H4 (cell line): ENCODE measurements around the gene SUGT1. TPM values are rescaled to one million over a fixed set of nuclear protein-coding genes. Genes with fewer than 3 reads are reported as not detected.
A peak's percentile ranks its signal among the peaks of the same experiment; 100 is the strongest.
"Not testable (repeated sequence)": the region's sequence is repeated elsewhere in the genome, so short reads cannot be mapped to it uniquely, and the experiment has no call there.

Source experiments
- DNase-seq: peaks from one replicate; pipeline ENCODE4 v3.0.0-alpha.2; 2015; ENCODE audit warnings: low spot score
- total RNA-seq: library from RNA; depleted of rRNA; stranded (reverse); fragments of >200 nt; shearing (Covaris generic); gene quantifications from 2 replicates; pipeline ENCODE4 v1.2.3, GENCODE V29; 2014

The SUGT1 gene
- total RNA-seq, 1 experiment from 2014 or later = 23.7 TPM

DNA sequence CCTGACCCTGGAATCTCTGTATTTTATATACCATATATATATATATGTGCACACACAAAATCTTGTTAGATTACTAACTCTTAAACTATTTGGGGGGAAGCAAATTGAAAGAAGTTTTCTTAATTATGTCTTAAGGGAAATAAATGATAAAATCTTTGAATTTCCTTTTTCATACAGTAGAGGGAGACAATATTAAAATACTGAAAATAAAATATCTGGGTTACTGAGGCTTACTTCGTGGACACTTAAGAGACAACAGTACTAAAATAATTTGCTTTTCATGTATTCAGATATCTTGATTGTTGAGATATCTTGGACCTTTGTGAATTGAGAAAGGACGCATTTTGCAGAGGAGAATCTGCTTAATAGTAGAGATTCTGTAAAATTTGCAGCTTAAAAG lies 17.0 kb downstream of the SUGT1 start:
- no peak for DNase-seq

DNA sequence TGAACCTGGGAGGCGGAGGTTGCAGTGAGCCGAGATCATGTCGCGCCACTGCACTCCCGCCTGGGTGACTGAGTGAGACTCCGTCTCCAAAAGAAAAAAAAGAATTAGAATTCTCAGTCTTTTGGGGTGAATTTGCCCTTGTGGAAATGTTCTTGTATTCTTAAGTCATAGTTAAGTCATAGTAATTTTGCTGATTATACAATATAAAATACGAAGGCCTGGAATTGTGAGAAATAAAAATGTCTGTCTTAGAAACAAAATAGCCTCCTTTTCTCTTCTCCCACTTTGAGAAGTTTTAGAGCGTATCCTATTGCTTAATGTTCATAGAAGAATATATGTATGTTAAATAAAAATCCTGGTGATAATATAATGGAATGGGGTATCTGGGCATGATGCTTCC lies 18.1 kb downstream of the SUGT1 start:
- DNase-seq = no peak

DNA sequence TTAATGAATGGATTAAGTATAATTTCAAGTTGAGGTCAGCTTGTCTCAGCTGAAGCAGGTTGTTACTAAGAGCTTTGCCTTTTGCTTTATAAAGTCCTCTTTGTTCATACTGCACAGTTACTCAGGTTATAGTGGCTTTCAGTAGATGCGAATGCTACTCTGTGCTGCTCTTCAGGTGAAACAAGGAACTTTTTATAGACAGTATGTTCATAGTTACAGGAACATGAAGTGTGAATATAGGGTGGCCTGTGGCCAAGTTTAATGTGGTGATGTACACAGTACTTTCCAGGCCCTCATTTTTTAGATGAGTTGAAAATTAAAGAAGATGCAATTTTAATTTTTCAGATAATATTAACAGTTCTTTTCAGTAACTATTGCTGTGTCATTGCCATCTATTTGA lies 20.8 kb downstream of the SUGT1 start:
- no peak for DNase-seq

DNA sequence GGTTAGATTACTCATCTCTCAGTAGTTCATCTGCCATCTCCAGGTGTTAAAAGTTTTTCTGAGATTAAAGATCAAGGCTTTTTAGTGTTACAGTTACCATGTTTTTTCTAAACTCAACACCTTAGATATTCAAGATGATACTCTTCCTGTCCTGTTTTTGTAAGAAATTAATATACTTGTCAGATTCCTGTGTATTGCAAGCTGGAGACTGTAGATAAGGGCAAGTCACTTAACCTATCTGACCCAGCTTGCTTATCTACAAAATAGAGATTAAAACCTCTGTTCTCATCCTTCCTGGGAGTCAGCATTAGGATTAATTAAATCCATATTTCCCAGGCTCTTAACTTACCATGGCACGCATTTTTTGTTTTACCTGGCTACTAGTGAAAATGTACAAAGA lies 25.2 kb downstream of the SUGT1 start:
- no peak for DNase-seq

DNA sequence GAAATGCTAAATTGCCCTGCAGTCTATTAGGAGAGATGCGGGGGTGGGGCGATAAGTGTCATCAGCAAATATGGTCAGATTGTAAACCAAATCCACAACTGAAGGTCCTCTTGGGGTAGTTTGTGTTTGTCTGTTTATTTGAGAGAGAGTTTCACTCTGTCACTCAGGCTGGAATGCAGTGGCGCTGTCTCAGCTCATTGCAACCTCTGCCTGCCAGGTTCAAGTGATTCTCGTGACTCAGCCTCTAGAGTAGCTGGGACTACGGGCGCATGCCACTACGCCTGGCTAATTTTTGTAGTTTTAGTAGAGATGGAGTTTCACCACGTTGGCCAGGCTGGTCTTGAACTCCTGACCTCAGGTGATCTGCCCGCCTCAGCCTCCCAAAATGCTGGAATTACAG lies 33.2 kb downstream of the SUGT1 start:
- DNase-seq = peak; percentile 2

DNA sequence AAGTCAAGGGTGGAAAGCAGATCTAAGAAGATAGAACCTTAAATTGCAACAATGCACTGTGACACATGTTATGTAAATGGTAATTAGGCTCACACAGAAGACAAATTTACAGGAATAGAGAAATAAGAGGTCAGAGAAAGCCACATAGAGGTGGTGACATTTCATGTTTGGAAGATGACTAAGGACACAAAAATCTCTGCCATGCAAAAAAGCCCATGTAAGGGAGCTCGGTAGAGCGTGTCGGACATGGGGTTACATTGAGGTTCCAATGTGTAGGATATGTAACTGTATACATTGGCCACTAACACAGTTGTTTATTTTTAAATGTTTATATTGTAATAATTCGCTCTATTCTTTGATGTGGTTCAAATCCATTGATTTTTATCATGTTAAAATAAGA lies 33.7 kb downstream of the SUGT1 start:
- peak; percentile 14 for DNase-seq

DNA sequence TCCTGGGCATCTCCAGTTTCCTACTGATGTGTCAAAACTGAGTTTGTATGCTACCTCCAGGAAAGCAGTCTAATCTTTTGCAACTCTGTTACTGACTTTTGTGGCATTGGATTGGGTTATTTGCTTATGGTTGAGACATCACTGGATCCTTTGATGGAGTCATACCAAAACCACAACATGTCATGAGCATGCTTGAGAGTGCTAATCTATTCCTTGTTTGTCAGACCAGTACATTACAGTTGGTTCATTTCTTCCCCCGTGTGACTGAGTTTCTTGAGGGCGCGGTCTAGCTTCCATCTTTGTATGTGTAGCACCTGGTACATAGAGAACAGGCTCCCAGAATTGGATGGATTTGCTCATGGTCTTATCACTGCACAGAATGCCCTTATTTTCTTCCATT lies 43.2 kb downstream of the SUGT1 start:
- DNase-seq = no peak

DNA sequence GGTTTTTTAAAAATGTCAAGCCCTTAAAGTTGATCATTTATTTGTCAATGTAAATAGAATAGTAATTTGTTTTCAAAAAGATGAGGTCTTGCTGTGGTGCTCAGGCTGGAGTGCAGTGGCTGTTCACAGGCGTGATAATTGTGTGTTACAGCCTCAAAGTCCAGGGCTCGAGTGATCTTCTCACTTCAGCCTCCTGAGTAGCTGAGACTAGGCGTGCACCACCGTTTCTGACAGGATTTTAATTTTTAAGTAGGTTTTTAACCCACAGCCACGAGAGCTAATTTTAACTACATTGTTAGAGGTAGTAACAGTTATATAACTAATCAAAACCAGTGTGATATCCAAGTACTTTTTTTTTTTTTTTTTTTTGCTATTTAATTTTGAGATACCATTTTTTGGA lies 43.9 kb downstream of the SUGT1 start:
- DNase-seq = no peak

DNA sequence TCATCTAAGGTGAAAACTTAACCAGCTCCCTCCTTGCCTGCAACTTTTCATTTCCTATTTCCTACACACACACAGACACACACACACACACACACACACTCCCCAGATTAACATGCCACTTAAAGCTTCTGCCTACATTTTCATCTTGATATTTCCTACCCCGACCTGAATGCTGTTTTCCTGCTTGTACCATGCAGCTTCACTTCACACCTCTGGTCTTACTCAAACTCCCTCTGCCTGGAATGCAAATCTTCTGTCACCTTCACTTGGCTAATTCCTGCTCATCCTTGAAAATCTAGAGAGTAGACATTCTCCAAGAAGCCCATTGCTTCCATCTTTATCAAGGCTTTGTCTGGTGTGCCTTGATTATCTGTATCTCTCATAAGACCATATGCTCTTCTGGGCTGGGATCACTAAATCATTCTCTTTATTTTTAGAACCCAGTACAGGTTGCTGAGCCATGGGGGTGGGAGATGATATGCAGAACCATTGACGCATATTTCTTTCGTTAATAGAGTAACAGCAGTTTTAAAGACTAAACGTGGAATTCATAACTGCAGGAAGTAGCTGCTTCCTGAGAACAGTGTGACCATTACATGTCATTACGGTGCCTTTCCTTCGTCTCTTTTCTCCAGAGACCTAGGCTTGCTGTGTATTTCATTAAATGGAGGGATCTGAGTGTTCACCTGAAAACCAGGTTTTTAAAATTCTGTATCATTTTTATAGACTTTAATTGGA lies 49.3 kb downstream of the SUGT1 start:
- DNase-seq = no peak

DNA sequence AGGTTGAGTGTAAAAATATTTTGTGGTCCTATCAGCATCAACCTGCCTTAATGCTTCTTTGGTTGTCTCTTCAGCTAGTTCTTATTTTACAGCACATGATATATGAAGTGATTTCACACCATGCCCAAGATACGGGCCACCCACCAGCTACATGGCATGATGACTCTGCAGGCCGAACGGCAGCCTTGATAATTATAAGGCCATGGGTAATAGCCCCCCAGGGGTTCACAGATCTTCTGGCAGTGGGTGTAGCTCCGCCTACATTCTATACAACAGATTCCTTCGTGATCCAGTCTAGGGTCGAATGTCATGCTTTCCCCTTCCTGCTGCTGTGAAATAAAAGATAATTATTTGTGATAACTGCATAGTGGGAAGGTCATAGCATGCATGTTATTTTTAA lies 50.8 kb downstream of the SUGT1 start:
- no peak for DNase-seq

DNA sequence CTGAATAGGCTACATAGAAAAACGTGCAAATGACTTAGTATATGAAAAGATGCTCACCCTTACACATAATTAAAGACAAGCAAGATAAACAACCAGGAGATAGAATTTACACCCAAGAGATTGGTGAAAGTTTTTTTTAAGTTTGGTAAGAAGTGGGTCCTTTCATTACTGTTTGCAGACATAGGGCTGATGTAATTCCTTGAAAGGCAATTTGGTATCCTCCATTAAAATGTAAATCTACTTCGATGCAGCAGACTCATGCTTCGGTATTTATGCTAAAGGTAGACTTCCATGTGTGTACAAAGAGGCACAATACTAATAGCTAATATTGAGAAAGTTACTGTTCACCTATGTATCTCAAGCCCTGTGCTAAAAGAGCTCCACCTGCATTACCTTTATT lies 53.4 kb downstream of the SUGT1 start:
- DNase-seq = no peak

DNA sequence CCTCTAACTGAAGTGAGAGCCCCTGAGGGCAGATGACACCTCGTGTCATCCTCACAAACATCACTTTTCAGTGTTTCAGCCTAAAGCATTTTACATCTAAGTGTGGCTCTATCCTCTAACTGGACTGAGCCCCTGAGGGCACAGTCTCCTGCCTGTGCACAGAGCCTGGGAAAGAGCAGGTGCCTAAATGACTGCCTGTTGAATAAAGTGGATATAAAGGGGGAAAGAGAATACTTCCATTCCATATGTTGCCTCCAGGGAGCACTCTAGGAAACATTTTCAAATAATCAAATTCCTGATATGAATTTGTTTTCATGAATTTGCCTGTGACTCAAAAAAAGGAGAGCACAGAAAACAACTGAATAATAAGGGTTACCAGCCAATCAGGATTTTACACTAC lies 54.7 kb downstream of the SUGT1 start:
- DNase-seq = no peak

DNA sequence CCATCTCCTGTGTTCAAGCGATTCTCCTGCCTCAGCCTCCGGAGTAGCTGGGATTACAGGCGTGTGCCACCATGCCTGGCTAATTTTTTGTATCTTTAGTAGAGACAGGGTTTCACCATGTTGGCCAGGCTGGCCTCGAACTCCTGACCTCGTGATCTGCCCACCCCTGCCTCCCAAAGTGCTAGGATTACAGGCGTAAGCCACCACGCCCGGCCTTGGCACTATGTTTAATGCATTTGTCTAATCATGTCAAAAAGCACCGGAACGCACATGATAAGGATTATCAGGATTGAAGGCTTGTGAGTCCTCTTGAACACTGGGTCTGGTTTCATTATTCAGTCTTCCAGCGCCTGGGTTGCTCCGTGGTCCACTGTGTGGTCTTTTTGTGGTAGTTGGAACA lies 55.6 kb downstream of the SUGT1 start:
- not testable (repeated sequence) for DNase-seq

DNA sequence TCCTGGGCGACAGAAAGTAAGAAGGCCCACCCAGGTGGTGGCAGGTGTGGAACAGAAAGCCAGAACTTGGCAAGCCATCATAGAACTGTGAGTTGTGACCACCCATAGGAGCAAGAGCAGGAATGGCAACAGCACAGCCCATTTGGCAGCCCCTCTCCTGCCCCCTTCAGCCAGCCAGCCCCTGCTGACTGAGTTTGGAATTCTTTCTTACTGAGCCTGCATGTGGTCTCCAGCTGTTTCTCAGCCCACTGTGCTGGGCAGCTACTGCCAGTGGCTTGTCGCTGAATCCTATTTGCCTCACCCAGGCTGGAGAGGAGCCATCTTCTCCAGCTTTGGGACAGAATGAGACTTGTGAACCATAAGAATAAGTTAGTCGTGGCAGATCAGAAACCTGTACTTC lies 58.6 kb downstream of the SUGT1 start:
- no peak for DNase-seq

DNA sequence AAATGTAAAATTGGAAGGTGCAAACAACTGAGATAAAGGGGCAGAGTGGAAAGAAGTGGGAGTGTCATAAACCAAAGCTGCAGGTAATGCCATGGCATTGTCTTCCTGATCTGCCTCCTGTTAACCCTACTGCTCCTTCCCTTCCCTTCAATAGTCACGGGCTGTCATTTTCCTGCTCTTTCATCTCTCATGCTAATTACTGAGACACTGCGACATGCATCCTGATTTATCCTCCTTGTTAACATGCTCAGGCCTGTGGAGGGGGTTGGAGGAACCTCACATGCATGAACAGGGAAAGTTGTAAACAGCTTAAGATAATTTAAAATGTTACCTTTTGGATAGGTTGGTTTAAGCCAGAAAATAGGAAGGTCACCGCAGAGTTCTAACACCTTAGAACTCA lies 59.7 kb downstream of the SUGT1 start:
- DNase-seq = no peak

DNA sequence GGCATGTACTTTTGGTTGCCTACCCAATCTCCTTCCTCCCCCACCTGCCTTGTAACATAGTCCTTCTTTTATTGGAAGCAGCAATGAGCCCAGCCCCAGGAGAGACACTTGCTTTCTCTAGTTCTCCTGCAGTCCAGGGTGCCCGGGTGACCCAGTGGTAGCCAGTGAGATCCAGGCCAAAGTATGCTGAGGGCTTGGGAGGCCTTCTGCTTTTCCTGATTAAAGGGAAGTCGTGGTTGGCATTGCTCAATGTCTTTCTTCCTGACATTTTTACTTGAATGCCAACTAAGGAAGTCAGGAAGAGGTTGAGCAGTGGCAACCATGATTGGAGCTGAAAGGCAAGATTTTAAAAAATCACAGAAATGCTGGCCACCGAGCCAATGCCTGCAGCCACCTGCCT lies 61.3 kb downstream of the SUGT1 start:
- DNase-seq = no peak

DNA sequence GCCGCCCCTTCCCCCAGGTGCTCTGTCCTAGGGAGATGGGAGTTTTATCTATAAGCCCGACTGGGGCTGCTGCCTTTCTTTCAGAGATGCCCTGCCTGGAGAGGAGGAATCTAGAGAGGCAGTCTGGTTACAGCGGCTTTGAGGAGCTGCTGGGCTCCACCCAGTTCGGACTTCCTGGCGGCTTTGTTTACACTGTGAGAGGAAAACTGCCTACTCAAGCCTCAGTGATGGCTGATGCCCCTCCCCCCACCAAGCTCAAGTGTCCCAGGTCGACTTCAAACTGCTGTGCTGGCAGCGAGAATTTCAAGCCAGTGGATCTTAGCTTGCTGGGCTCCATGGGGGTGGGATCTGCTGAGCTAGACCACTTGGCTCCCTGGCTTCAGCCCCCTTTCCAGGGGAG lies 68.3 kb downstream of the SUGT1 start:
- peak; percentile 6 for DNase-seq

DNA sequence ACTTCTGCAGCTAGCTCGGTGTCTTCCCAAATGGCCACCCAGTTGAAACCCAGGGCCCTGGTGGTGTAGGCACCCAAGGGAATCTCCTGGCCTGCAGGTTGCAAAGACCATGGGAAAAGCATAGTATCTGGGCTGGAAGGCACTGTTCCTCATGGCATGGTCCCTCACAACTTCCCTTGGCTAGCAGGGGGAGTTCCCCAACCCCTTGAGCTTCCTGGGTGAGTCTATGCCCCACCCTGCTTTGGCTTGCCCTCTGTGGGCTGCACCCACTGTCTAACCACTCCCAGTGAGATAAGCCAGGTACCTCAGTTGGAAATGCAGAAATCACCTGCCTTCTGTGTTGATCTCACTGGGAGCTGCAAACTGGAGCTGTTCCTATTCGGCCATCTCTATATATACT lies 68.7 kb downstream of the SUGT1 start:
- DNase-seq = not testable (repeated sequence)

DNA sequence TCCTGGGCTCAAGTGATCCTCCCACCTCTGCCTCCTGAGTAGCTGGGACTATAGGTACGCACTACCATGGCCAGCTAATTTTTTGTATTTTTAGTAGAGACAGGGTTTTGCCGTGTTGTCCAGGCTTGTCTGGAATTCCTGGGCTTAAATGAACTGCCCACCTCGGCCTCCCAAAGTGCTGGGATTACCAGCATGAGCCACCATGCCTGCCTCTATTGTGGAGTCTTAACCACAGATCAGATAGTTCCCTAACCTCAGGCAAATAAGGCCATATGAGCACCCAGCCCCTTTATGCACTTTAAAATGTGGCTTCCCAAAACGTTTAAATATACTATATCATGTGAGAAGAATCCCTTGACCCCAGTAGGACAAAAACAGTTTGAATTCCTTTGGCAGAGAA lies 70.5 kb downstream of the SUGT1 start:
- DNase-seq = no peak

DNA sequence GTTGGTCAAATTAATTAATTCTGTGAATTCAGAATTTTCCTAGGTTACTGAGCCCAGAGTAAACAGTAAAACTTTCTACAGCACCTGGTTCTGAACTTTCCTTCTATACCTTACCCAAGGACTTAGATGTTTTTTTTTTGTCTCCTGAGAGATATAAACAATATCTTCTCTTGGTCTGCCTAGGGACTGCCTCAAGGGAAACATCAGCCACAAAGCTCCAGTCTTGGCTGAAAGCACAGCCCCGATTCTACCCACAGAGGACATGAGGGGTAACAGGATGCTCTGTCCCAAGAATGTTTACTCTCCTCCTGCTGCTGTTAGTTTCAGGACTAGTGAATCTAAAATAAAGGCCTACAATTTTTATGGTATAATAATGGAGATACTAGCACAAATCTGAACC lies 72.7 kb downstream of the SUGT1 start:
- DNase-seq = no peak

DNA sequence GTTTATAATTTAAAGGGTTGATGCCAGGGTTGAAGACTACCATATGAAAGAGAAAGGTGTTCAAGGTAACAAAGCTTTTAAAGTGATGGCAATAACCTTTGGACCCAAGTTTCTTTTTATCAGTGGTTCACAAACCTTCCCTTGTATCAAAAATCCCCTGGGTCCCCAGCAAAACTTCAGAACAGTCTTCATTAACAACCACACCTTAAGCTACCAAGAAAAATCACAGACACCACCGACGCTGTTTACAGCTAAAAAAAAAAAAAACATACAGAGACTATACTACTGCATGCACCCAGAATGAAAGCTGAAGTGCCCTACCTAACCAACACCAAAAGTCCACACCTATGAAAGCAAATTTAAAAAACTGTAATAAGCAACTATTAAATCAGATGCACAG lies 73.6 kb downstream of the SUGT1 start:
- DNase-seq = no peak

DNA sequence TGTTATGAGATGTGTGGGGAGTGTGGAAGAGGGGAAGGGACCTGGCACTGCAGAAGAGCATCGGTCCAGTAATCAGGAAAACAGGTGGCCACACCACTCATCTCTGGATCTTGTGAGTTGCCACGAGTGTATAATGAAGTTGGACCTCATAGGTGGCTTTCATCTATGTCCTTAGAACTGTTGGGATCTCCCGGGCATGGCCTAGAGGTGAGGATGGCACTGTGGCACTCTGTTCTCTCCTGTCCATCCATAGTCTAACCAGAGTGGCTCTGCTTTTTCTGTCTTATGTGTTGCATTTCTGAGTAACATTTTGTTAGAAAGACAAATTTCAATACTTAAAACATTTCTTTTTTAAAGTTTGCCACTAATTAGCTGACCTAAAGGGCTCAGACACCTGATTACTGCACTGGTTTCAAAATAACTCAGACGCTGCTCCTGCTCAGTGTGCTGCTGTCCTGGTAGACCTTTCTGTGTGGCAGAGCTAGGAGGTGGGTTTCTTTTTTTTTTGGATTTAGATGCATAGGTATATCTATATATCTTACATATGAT lies 81.5 kb downstream of the SUGT1 start:
- no peak for DNase-seq

DNA sequence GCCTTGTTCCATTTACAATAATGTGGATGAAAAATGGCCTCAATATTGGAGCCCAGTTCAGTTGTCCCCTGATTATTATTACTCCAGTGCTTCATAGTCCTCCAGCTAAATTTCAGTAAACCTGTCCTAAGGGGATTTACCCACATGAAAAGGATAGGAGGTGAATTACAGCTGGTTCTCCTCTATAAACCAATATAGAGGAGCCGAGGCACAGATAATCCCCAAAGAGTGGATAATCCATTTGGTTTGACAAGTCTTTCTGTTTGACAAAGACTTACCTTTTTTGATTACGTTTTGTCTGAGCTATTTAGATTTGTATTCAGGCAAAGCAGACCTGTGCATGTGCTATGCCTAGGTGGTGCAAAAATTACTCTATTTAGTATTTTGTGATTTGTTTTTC lies 84.3 kb downstream of the SUGT1 start:
- DNase-seq = no peak

DNA sequence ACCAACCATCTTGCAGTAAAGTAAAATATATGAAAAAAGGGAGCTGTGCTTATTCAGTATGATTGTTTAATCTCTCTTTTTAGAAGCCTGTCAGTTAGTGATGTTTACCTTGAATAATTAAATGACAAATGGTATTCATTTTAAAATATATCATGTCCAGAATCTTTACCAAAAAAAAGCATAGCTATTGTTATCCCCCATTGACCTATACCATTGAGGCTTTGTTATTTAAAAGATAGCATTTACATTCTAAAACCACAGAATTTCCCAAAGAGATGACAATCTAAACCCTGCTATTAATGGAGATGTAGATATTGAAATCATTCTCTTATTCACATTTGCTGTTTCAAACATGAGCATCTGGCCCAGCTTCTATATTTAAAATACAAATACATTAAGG lies 84.8 kb downstream of the SUGT1 start:
- DNase-seq = no peak
